Progenitor cell of endocrine pancreas (in vitro differentiated cells): Measurements from ENCODE around the gene LRMDA. TPM values are rescaled to one million over a fixed set of nuclear protein-coding genes. Genes with fewer than 3 reads are reported as not detected.

ENCODE experiments used
- DNase-seq: peaks from one replicate; pipeline ENCODE4 v3.0.0; 2021; ENCODE audit warnings: low spot score; ENCODE audit not compliant: unreplicated experiment
- H3K27ac Mint-ChIP-seq: 2 replicates; pipeline ENCODE4 v1.8.0; 2021; ENCODE audit warnings: mild to moderate bottlenecking, moderate library complexity, mixed read lengths
- H3K27me3 Mint-ChIP-seq: 2 replicates; pipeline ENCODE4 v1.8.0; 2021; ENCODE audit warnings: mixed read lengths
- H3K36me3 Mint-ChIP-seq: 2 replicates; pipeline ENCODE4 v1.8.0; 2022; ENCODE audit warnings: mixed read lengths; ENCODE audit not compliant: insufficient read depth
- H3K4me1 Mint-ChIP-seq: 2 replicates; pipeline ENCODE4 v1.8.0; 2021; ENCODE audit warnings: low read depth, mixed read lengths
- H3K4me3 Mint-ChIP-seq: 2 replicates; pipeline ENCODE4 v1.8.0; 2021; ENCODE audit warnings: low read depth, mild to moderate bottlenecking, moderate library complexity, mixed read lengths
- H3K9me3 Mint-ChIP-seq: 2 replicates; pipeline ENCODE4 v1.8.0; 2021; ENCODE audit warnings: low read depth, mixed read lengths
- CTCF ChIP-seq: fragments of 200-600 bp; sonication (generic); IDR thresholded peaks from one replicate; pipeline ENCODE4 v1.5.0; 2021; ENCODE audit warnings: antibody characterized with exemption, mild to moderate bottlenecking; ENCODE audit not compliant: unreplicated experiment
- total RNA-seq: library from RNA; stranded (reverse); gene quantifications from 2 replicates; pipeline ENCODE4 v1.2.1, GENCODE V29; 2021

The LRMDA gene
- total RNA-seq, 1 donor from 2014 or later = 6.5 TPM

GRCh38 chr10:75638752-75639151 is 207.3 kb downstream of the LRMDA start:
- peaks cover 3% of the 10 kb centered on the region for H3K4me1 Mint-ChIP-seq
- peaks cover 24% of the 10 kb centered on the region for H3K27me3 Mint-ChIP-seq
- TF ChIP-seq CTCF = no peak
- no peak overlapping the region for H3K4me3 Mint-ChIP-seq
- DNase-seq = no peak
- no peak overlapping the region for H3K27ac Mint-ChIP-seq
- no peaks in the 10 kb centered on the region for H3K9me3 Mint-ChIP-seq
- no peaks in the 10 kb centered on the region for H3K36me3 Mint-ChIP-seq

GRCh38 chr10:75639736-75640135 is 208.3 kb downstream of the LRMDA start:
- Mint-ChIP-seq H3K4me3 (no peak overlapping the region), H3K4me1 (peaks cover 9% of the 10 kb centered on the region), H3K9me3 (no peaks in the 10 kb centered on the region), H3K27me3 (peaks cover 24% of the 10 kb centered on the region), H3K27ac (no peak overlapping the region), H3K36me3 (no peaks in the 10 kb centered on the region)
- no peak for TF ChIP-seq CTCF
- DNase-seq = no peak

- peaks cover 9% of the 10 kb centered on the region for H3K4me1 Mint-ChIP-seq
- H3K27me3 Mint-ChIP-seq = peaks cover 24% of the 10 kb centered on the region
- no peak for DNase-seq
- H3K36me3 Mint-ChIP-seq = no peaks in the 10 kb centered on the region
- no peak overlapping the region for H3K27ac Mint-ChIP-seq
- H3K9me3 Mint-ChIP-seq = no peaks in the 10 kb centered on the region
- TF ChIP-seq CTCF = no peak
- H3K4me3 Mint-ChIP-seq = no peak overlapping the region
Measured at GRCh38 chr10:75640381-75640780, 209.0 kb downstream of the LRMDA start.

GRCh38 chr10:75640803-75641202 is 209.4 kb downstream of the LRMDA start:
- no peaks in the 10 kb centered on the region for H3K36me3 Mint-ChIP-seq
- no peaks in the 10 kb centered on the region for H3K9me3 Mint-ChIP-seq
- no peak overlapping the region for H3K27ac Mint-ChIP-seq
- TF ChIP-seq CTCF = no peak
- DNase-seq = no peak
- H3K27me3 Mint-ChIP-seq = peaks cover 26% of the 10 kb centered on the region
- H3K4me3 Mint-ChIP-seq = no peak overlapping the region
- peaks cover 9% of the 10 kb centered on the region for H3K4me1 Mint-ChIP-seq

GRCh38 chr10:75643405-75643804 is 212.0 kb downstream of the LRMDA start:
- no peaks in the 10 kb centered on the region for H3K9me3 Mint-ChIP-seq

More at GRCh38 chr10:75643405-75643804, 212.0 kb downstream of the LRMDA start:
- DNase-seq = no peak
- Mint-ChIP-seq H3K4me3 (no peak overlapping the region), H3K27me3 (peaks cover 19% of the 10 kb centered on the region), H3K27ac (no peak overlapping the region), H3K36me3 (no peaks in the 10 kb centered on the region), H3K4me1 (peaks cover 14% of the 10 kb centered on the region)
- no peak for TF ChIP-seq CTCF
